ENCODE results near the gene MIA. TPM values are rescaled to one million over a fixed set of nuclear protein-coding genes. Genes with fewer than 3 reads are reported as not detected.
A peak's percentile ranks its signal among the peaks of the same experiment; 100 is the strongest.

The MIA gene
- total and polyA plus RNA-seq, 9 of the 15 experiments (the other 6 are each of a cell fraction or from before 2014, with no cell fraction given): 0.21 TPM; not detected in 8

GRCh38 chr19:40777937-40778705 is 2.8 kb downstream of the MIA start, which contains the start of gene RAB4B (continued):
- TF ChIP-seq KAT7 (CRISPR knock-in tag; IDR thresholded peaks at IDR 0.05; ENCODE audit: borderline replicate concordance) (peak; percentile 17; the same call in 1 of the 2 replicates), GABPA (tag; conservative IDR thresholded peaks at IDR 0.05; ENCODE audit: low read depth) (peak; percentile 92), PBX2 (CRISPR knock-in tag; IDR thresholded peaks at IDR 0.05; ENCODE audit: low read depth) (no peak), PBX2 (tag; conservative IDR thresholded peaks at IDR 0.05; ENCODE audit: low read depth) (peak; percentile 60), NKRF (IDR thresholded peaks at IDR 0.05; ENCODE audit: borderline replicate concordance) (peak; percentile 92), BRD9 (IDR thresholded peaks at IDR 0.05; ENCODE audit: low read depth, partially characterized antibody) (no peak), SUPT5H (IDR thresholded peaks at IDR 0.05) (peak; percentile 72; the same call in 1 of the 2 replicates), E2F8 (IDR thresholded peaks at IDR 0.05; ENCODE audit: low read depth, partially characterized antibody) (peak; percentile 85)
- TF ChIP-seq, protein P1, sequence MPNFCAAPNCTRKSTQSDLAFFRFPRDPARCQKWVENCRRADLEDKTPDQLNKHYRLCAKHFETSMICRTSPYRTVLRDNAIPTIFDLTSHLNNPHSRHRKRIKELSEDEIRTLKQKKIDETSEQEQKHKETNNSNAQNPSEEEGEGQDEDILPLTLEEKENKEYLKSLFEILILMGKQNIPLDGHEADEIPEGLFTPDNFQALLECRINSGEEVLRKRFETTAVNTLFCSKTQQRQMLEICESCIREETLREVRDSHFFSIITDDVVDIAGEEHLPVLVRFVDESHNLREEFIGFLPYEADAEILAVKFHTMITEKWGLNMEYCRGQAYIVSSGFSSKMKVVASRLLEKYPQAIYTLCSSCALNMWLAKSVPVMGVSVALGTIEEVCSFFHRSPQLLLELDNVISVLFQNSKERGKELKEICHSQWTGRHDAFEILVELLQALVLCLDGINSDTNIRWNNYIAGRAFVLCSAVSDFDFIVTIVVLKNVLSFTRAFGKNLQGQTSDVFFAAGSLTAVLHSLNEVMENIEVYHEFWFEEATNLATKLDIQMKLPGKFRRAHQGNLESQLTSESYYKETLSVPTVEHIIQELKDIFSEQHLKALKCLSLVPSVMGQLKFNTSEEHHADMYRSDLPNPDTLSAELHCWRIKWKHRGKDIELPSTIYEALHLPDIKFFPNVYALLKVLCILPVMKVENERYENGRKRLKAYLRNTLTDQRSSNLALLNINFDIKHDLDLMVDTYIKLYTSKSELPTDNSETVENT (CRISPR knock-in tag; IDR thresholded peaks at IDR 0.05): 0 out of 2 replicates have a peak, but pooled peaks have one; percentile 34
- TF ChIP-seq, protein P2, sequence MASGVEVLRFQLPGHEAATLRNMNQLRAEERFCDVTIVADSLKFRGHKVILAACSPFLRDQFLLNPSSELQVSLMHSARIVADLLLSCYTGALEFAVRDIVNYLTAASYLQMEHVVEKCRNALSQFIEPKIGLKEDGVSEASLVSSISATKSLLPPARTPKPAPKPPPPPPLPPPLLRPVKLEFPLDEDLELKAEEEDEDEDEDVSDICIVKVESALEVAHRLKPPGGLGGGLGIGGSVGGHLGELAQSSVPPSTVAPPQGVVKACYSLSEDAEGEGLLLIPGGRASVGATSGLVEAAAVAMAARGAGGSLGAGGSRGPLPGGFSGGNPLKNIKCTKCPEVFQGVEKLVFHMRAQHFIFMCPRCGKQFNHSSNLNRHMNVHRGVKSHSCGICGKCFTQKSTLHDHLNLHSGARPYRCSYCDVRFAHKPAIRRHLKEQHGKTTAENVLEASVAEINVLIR (CRISPR knock-in tag; IDR thresholded peaks at IDR 0.05): 0 out of 2 replicates have a peak, but pooled peaks have one; percentile 21

Data from K562 (cell line).